ENCODE data around the gene ITGA3.

GRCh38 chr17:50137042-50137441, 81.1 kb downstream of the ITGA3 start:
- TF ChIP-seq PBX3 (IDR thresholded peaks at IDR 0.05) = no peak
- TF ChIP-seq CTCF (IDR thresholded peaks at IDR 0.05) = no peak
- no peak for TF ChIP-seq RFX5 (IDR thresholded peaks at IDR 0.05)
- TF ChIP-seq REST (IDR thresholded peaks at IDR 0.05) = no peak
- no peak for TF ChIP-seq HDAC2 (IDR thresholded peaks at IDR 0.05)
- no peak for TF ChIP-seq RCOR1 (IDR thresholded peaks at IDR 0.05; ENCODE audit: low read depth, low read length)
- TF ChIP-seq ZC3H11A (IDR thresholded peaks at IDR 0.05) = no peak
- TF ChIP-seq RAD21 (conservative IDR thresholded peaks at IDR 0.05 in 1 of 2, IDR thresholded peaks at IDR 0.05 in 1 of 2) = no peak

All from A549 (cell line).